ENCODE results near the gene MYCBP. TPM values are rescaled to one million over a fixed set of nuclear protein-coding genes. Genes with fewer than 3 reads are reported as not detected.

Gene MYCBP
- total RNA-seq, 4 donors from 2014 or later = 2.2 to 24.3 (median 16.2) TPM

- intact Hi-C loops (cut with DNase I; ENCODE audit: low total_unique reads) (no loop called here), in situ Hi-C loops (cut with MboI; ENCODE audit: low pct_ligation_motif_present in 1 of 4, low pct_unique_long_range_greater_than_20kb in 1 of 4, low sequenced_read_pairs in 3 of 4) (loop anchor here in 1 of 4 donors (25.0 kb wide), 1 partner anchor 792 kb away; the partner anchor contains the start of gene POU3F1)
- peaks cover 33% of the 10 kb centered on the region for H3K27me3 ChIP-seq
- H3K36me3 ChIP-seq = no peaks in the 10 kb centered on the region
- H3K27ac ChIP-seq = no peak overlapping the region
- TF ChIP-seq POLR2A (IDR thresholded peaks at IDR 0.05) (no peak), EP300 (IDR thresholded peaks at IDR 0.05; ENCODE audit: low read depth) (no peak)
- H3K4me1 ChIP-seq = peaks cover 0 to 6% (median 0%) of the 10 kb centered on the region in 4 donors
- WGBS, 2 donors (ENCODE audit: low coverage in 1 of 2) = 29% methylated on average over 1 of the region's 1 CpG; no CpG with 5 or more reads in 1 of the 2 donors
- no peak for DNase-seq
- no peak overlapping the region for H3K4me3 ChIP-seq
- H3K9me3 ChIP-seq = no peaks in the 10 kb centered on the region
These were observed 43.8 kb downstream of the MYCBP start for GRCh38 chr1:38829368-38829767.

DNA sequence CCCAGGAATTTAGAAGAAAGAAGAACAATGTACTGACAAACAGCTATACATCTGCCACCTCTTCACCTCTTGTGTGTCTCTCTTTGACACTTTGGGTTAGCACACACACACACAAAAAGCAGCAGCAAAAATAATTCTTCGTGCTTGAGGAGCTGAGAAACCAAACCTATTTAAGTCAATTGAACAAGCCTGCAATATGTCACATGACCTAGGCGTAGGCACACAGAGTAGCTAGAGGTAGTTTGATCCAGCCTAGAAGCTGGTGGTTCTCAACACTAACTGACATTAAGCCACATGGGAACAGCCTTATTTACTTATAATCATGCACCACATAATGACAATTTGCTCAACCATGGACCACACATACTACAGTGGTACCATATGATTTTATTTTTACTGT, 45.8 kb downstream of the MYCBP start:
- in situ Hi-C loops (cut with MboI; ENCODE audit: low pct_ligation_motif_present in 1 of 4, low pct_unique_long_range_greater_than_20kb in 1 of 4, low sequenced_read_pairs in 3 of 4) (loop anchor here in 1 of 4 donors (25.0 kb wide), 1 partner anchor 790 kb away; the partner anchor contains the start of gene POU3F1), intact Hi-C loops (cut with DNase I; ENCODE audit: low total_unique reads) (no loop called here)
- WGBS, 2 donors (ENCODE audit: low coverage in 1 of 2) = 50 to 51% methylated on average over 1 to 2 of the region's 2 CpGs
- peaks cover 0 to 6% (median 0%) of the 10 kb centered on the region in 4 donors for H3K4me1 ChIP-seq
- no peak for DNase-seq
- no peaks in the 10 kb centered on the region for H3K9me3 ChIP-seq
- H3K27ac ChIP-seq = no peak overlapping the region
- H3K27me3 ChIP-seq = peaks cover 35% of the 10 kb centered on the region
- no peak overlapping the region for H3K4me3 ChIP-seq
- TF ChIP-seq EP300 (IDR thresholded peaks at IDR 0.05; ENCODE audit: low read depth) (no peak), POLR2A (IDR thresholded peaks at IDR 0.05) (no peak), POLR2AphosphoS5 (IDR thresholded peaks at IDR 0.05) (no peak)
- TF ChIP-seq, protein P1, sequence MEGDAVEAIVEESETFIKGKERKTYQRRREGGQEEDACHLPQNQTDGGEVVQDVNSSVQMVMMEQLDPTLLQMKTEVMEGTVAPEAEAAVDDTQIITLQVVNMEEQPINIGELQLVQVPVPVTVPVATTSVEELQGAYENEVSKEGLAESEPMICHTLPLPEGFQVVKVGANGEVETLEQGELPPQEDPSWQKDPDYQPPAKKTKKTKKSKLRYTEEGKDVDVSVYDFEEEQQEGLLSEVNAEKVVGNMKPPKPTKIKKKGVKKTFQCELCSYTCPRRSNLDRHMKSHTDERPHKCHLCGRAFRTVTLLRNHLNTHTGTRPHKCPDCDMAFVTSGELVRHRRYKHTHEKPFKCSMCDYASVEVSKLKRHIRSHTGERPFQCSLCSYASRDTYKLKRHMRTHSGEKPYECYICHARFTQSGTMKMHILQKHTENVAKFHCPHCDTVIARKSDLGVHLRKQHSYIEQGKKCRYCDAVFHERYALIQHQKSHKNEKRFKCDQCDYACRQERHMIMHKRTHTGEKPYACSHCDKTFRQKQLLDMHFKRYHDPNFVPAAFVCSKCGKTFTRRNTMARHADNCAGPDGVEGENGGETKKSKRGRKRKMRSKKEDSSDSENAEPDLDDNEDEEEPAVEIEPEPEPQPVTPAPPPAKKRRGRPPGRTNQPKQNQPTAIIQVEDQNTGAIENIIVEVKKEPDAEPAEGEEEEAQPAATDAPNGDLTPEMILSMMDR (IDR thresholded peaks at IDR 0.05) = no peak
- no peaks in the 10 kb centered on the region for H3K36me3 ChIP-seq

GRCh38 chr1:38826886-38827285, 46.3 kb downstream of the MYCBP start:
- H3K4me1 ChIP-seq = peaks cover 0 to 6% (median 0%) of the 10 kb centered on the region in 4 donors
- TF ChIP-seq POLR2AphosphoS5 (IDR thresholded peaks at IDR 0.05) (no peak), EP300 (IDR thresholded peaks at IDR 0.05; ENCODE audit: low read depth) (no peak), POLR2A (IDR thresholded peaks at IDR 0.05) (no peak)
- TF ChIP-seq, protein P1 (IDR thresholded peaks at IDR 0.05) = no peak
- no peaks in the 10 kb centered on the region for H3K36me3 ChIP-seq
- no peak for DNase-seq
- H3K9me3 ChIP-seq = no peaks in the 10 kb centered on the region
- H3K27me3 ChIP-seq = peaks cover 38% of the 10 kb centered on the region
- in situ Hi-C loops (cut with MboI; ENCODE audit: low pct_ligation_motif_present in 1 of 4, low pct_unique_long_range_greater_than_20kb in 1 of 4, low sequenced_read_pairs in 3 of 4) (loop anchor here in 1 of 4 donors (25.0 kb wide), 1 partner anchor 790 kb away; the partner anchor contains the start of gene POU3F1), intact Hi-C loops (cut with DNase I; ENCODE audit: low total_unique reads) (no loop called here)
- H3K27ac ChIP-seq = no peak overlapping the region
- no peak overlapping the region for H3K4me3 ChIP-seq

DNA sequence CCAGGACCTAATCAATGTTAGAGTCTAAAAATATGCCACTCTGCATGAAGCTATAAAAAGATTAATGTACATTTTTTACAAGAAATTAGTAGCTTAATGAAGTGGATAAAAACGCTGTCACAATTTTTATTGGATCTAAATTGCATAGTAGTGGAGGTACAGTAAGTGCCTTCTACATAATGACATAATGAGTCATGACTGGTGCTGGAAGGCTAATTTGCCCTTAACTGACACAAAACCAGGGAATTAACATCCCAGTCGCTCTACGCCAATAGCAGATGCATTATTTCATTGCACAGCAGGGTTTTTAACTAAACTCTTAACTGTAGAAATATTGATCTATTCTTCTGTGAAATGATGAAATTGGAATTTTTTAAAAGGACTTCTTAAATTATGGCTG, 46.9 kb downstream of the MYCBP start:
- 36 to 54% methylated on average over 3 of the region's 3 CpGs for WGBS, 2 donors (ENCODE audit: low coverage in 1 of 2)
- no peaks in the 10 kb centered on the region for H3K9me3 ChIP-seq
- intact Hi-C loops (cut with DNase I; ENCODE audit: low total_unique reads) (no loop called here), in situ Hi-C loops (cut with MboI; ENCODE audit: low pct_ligation_motif_present in 1 of 4, low pct_unique_long_range_greater_than_20kb in 1 of 4, low sequenced_read_pairs in 3 of 4) (loop anchor here in 1 of 4 donors (25.0 kb wide), 1 partner anchor 789 kb away; the partner anchor contains the start of gene POU3F1)
- TF ChIP-seq POLR2A (IDR thresholded peaks at IDR 0.05) = no peak
- no peak for TF ChIP-seq EP300 (IDR thresholded peaks at IDR 0.05; ENCODE audit: low read depth)
- TF ChIP-seq, protein P1 (IDR thresholded peaks at IDR 0.05) = no peak
- TF ChIP-seq POLR2AphosphoS5 (IDR thresholded peaks at IDR 0.05) = no peak
- H3K27ac ChIP-seq = no peak overlapping the region
- no peak overlapping the region for H3K4me3 ChIP-seq
- no peak for DNase-seq
- no peaks in the 10 kb centered on the region for H3K36me3 ChIP-seq
- H3K4me1 ChIP-seq = peaks cover 0 to 6% (median 0%) of the 10 kb centered on the region in 4 donors
- peaks cover 44% of the 10 kb centered on the region for H3K27me3 ChIP-seq

Data from transverse colon (tissue), 4 donors.